HG03039 (cell line): Measurements from ENCODE around the gene SLC34A1.

Source experiments
- ATAC-seq: cut with Tn5 transposase; IDR thresholded peaks from one replicate; pipeline ENCODE4 v1.9.1; 2021; ENCODE audit warnings: mild to moderate bottlenecking, moderate library complexity; ENCODE audit not compliant: unreplicated experiment

The SLC34A1 gene

GRCh38 chr5:177430140-177430951 lies 46.1 kb downstream of the SLC34A1 start:
- no peak for ATAC-seq

DNA sequence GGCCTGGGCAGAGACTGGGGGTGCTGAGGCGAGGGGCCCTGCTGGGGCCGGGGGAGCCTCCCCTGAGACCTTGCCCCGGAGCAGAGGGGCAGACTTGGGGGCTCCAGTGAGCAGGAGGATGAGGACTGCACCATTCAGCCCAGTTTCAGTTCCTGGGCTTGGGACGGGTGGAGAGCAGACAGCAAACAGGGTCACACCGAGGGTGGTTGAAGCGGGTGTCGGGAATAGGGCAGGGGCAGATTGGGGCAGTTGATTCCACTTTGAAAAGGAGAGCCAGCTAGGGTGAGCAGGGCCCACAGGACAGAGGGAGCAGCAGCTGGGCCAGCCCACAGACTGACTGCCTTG lies 46.7 kb downstream of the SLC34A1 start:
- no peak for ATAC-seq

DNA sequence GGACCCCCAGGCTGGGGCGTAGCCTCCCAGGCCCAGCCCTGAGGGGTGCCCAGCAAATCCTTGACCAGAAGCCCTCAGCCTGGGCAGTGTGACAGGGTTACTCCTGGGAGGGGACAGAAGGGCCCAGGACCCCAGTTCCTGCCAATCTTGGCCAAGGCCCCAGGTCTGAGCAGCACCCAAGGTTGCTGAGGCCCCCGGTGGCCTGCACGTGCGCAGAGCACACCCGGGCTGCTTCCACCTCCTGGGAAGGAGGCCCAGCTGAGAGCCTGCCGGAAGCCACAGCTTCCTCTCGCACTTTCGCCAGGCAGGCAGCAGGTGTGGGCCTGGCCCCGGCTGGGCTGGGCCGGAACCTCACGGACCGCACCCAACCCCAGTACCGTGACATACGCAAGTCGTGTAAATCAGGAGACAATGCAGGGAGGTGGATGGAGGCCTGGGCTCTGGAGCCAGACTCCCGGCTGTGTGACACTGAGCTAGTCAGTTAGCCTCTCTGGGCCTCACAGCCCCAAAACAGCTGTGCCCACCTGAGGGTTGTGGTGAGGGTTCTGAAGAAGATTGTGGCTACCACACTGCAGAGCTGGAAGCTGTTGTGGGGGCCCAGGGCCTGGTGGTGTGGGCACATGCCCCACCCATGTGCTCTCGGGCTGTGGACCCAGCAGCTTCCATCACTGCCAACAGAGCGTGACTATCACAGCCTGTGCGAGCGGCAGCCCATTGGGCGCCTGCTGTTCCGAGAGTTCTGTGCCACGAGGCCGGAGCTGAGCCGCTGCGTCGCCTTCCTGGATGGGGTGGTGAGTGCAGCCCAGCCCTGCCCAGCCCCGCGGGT lies 47.3 kb downstream of the SLC34A1 start:
- peak; percentile 34 for ATAC-seq

DNA sequence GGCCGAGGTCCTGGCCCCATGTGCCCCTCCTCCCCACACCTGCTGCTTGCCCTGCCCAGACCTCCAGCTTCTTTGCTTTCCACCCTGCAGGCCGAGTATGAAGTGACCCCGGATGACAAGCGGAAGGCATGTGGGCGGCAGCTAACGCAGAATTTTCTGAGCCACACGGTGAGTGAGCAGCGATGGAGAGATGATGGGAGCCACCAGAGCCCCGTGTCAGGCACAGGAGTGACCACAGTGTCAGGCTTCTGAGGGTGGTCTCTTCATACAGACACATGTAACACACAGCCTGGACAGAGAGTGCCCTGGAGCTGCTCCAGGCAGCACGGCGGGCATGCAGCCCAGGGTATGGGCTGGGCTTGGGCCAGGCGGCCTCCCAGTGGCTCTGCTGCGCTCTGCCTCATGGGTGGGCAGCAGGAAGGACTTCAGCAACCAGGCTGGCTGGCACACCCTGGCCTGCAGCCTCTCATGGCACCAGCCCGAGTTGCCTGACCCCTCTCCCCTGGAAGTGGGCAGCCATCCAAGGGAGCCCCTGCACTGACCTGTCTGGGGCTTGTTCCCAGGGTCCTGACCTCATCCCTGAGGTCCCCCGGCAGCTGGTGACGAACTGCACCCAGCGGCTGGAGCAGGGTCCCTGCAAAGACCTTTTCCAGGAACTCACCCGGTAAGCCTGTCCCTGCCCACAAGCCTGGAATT lies 48.1 kb downstream of the SLC34A1 start:
- ATAC-seq = no peak

- ATAC-seq = no peak
These were observed 48.8 kb downstream of the SLC34A1 start for GRCh38 chr5:177432839-177433657.

GRCh38 chr5:177433658-177434217 lies 49.5 kb downstream of the SLC34A1 start:
- ATAC-seq = no peak

DNA sequence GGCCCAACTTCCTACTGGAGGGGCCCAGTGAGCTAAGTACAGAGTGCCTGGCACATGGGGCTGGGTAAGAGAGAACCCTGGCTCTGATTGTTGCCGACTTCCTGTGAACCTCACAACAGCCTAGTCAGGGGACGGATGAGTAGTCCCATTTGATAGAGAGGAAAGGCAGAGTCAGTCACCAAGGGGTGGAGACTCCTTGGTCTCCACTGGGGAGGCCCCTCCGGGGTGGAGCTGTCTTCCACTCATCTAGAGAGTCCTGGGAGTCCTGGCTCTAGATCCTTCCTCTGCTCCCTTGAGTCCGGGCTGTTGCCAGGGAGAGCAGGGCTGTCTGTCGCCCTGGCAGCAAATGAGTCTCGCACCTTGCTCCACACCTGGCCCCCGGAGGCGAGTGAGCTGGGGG lies 50.2 kb downstream of the SLC34A1 start:
- ATAC-seq = no peak

- no peak for ATAC-seq
These were observed 50.9 kb downstream of the SLC34A1 start for GRCh38 chr5:177434942-177435738.

GRCh38 chr5:177435847-177436536 lies 51.8 kb downstream of the SLC34A1 start:
- ATAC-seq = no peak

GRCh38 chr5:177437623-177438022 lies 53.4 kb downstream of the SLC34A1 start:
- no peak for ATAC-seq

DNA sequence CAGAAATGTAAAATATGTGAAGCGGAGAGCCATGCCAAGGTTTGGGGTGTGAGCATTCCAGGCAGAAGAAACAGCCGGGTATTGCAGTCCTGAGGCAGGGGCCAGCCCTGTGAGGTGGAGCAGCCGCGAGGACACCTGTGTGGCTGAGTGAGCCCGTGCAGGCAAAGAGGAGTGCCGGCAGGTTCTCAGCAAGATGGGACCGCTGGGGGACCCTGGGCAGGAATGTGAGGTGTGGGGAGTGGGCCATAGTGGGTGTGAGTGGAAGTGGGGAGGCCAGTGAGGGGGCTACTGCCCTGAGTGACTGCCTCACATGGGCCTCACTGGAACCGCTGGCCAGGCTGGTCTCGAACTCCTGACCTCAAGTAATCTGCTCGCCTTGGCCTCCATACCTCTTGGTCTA lies 54.2 kb downstream of the SLC34A1 start:
- no peak for ATAC-seq

DNA sequence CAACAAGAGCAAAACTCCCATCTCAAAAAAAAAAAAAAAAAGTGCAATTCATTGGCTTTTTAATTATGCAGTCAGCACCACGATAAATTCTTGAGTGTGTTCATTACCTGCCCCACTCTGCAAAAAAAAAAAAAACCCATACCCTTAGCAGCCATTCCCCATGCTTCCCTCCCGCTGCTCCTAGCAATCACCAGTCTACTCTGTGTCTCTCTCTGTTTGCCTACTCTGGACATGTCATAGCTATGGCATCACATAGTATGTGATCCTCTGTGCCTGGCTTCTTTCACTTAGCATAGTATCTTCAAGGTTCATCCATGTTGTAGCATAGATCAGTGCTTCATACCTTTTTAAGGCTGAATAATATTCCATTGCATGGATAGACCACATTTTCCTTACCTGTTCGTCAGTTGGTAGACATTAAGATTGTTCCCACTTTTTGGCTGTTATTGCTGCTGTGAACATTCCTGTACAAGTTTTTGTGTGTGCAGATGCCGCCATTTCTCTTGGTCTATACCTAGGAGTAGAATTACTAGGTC lies 55.4 kb downstream of the SLC34A1 start:
- no peak for ATAC-seq

GRCh38 chr5:177440211-177440989 lies 56.2 kb downstream of the SLC34A1 start:
- no peak for ATAC-seq

GRCh38 chr5:177440990-177441780 lies 57.0 kb downstream of the SLC34A1 start:
- ATAC-seq = no peak

- ATAC-seq = no peak
These were observed 58.0 kb downstream of the SLC34A1 start for GRCh38 chr5:177442066-177442826.

DNA sequence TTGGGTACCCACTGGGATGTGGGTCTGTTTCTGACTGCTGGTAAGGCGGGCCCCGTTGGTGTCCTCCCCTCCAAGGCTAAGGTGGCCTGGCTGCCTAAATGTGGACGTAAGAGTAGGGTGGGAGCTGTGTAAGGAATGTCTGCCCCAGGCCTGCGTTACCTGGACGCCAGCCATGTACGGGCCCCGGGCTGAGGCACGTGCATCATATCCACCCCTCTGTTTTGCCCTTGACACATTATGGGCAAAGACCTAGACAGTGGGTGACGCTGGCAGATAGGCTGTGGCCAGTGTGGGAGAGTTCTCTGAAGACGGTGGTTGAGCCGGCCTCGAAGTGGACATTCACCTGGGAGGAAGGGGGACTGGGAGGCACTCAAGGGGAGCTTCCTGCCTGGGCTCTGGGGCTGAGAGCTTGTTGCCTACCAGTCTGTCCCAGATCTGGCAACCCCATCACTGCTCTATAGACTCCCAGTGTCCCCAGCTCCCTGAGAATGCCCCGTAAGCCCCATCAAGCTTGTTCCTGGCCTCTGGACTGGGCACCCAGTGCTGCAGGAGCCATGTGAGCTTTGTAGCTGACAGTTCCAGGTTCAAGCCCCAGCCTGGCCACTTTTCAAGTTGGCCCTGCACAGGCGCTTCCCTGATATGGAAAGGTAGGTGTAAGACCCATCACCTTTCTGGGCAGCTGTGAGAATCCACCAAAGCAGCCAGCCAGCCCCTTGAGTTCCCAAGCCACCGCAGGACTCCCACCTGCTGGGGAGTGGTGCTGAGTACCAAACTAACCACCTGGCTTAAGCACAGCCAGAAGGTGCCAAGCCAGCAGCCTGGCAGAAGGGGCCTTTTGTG lies 59.1 kb downstream of the SLC34A1 start:
- ATAC-seq = no peak
